Endothelial cell of umbilical vein (primary cell): ENCODE results near the gene KCNIP1. TPM values are rescaled to one million over a fixed set of nuclear protein-coding genes. Genes with fewer than 3 reads are reported as not detected.

Source experiments
- BruUV-seq: library from RNA; stranded (reverse); fragments of 400-500 nt; replicated peaks from 2 replicates; lab custom pipeline; 2021; lab: Mats Ljungman, UMichigan
- CTCF ChIA-PET: fragments of 300-600, 350-600 bp; sonication (Branson Sonifier 250); formaldehyde crosslinking; loops from one replicate; lab custom pipeline; 2021; ENCODE audit warnings: antibody characterized with exemption, inconsistent platforms; lab: Charles Lee
- POLR2A ChIA-PET: fragments of 300-600, 350-600 bp; sonication (Branson Sonifier 250); formaldehyde crosslinking; loops from one replicate; lab custom pipeline; 2021; ENCODE audit warnings: antibody characterized with exemption, inconsistent platforms; lab: Charles Lee
- DNase-seq: peaks from one replicate; pipeline ENCODE4 v3.0.0-alpha.2; 2011; ENCODE audit warnings: low read depth, low spot score
- FAIRE-seq: peaks from 2 replicates; lab custom pipeline; 2011; peaks lifted over from hg19 to GRCh38; lab: Jason Lieb, UNC
- H2AFZ ChIP-seq: 2 replicates; pipeline ENCODE4 v1.6.0; 2012; ENCODE audit warnings: low read depth, low read length, control low read depth, inconsistent platforms
- H3K27ac ChIP-seq: 2 replicates; pipeline ENCODE4 v1.5.1; 2011; ENCODE audit warnings: low read depth, mild to moderate bottlenecking, control low read depth, low read length, moderate library complexity; ENCODE audit not compliant: insufficient read depth
- H3K27me3 ChIP-seq, 2 experiments: 2 replicates each; pipeline versions ENCODE4 v1.6.0 to v1.6.1; 2011; ENCODE audit warnings: low read length in 2 of 2, mixed read lengths in 1 of 2; ENCODE audit not compliant: control insufficient read depth in 2 of 2, insufficient read depth in 2 of 2
- H3K36me3 ChIP-seq, 2 experiments: 2 replicates in 1 of 2; 3 replicates in 1 of 2; pipeline ENCODE4 v1.5.1; 2011; ENCODE audit warnings: low read length in 2 of 2, mild to moderate bottlenecking in 1 of 2, moderate library complexity in 1 of 2; ENCODE audit not compliant: control insufficient read depth in 2 of 2, insufficient read depth in 2 of 2; ENCODE audit errors: extremely low read depth in 1 of 2
- H3K4me1 ChIP-seq: 3 replicates; pipeline ENCODE4 v1.5.1; 2011; ENCODE audit warnings: mild to moderate bottlenecking, low read length; ENCODE audit not compliant: control insufficient read depth, insufficient read depth; ENCODE audit errors: extremely low read depth
- H3K4me2 ChIP-seq: 2 replicates; pipeline ENCODE4 v1.6.1; 2011; ENCODE audit warnings: low read length, control low read depth, mixed read lengths; ENCODE audit not compliant: insufficient read depth
- H3K4me3 ChIP-seq, 3 experiments: fragments of 200-600 bp in 1 of 3; sonication (generic), shearing (Covaris generic) in 1 of 3; replicated peaks in 1 of 3; 2 replicates each; pipeline ENCODE4 v1.5.1; 2011 to 2016; ENCODE audit warnings: control low read depth in 3 of 3, low read length in 3 of 3, mild to moderate bottlenecking in 2 of 3, inconsistent platforms in 1 of 3, low read depth in 1 of 3, moderate library complexity in 1 of 3; ENCODE audit not compliant: insufficient read depth in 1 of 3
- H3K79me2 ChIP-seq: 2 replicates; pipeline ENCODE4 v1.6.0; 2012; ENCODE audit warnings: low read length, inconsistent platforms; ENCODE audit not compliant: control insufficient read depth, insufficient read depth
- H3K9ac ChIP-seq: replicated peaks from 2 replicates; pipeline ENCODE3; 2011; ENCODE audit warnings: low read length, control low read depth; ENCODE audit not compliant: insufficient read depth; ENCODE audit errors: extremely low read depth
- H3K9me1 ChIP-seq: replicated peaks from 3 replicates; pipeline ENCODE4 v1.6.0; 2011; ENCODE audit warnings: mild to moderate bottlenecking, low read length; ENCODE audit not compliant: control insufficient read depth, insufficient read depth; ENCODE audit errors: extremely low read depth
- H3K9me3 ChIP-seq: replicated peaks from 2 replicates; pipeline ENCODE4 v1.5.1; 2012; ENCODE audit warnings: low read length, inconsistent platforms; ENCODE audit not compliant: control insufficient read depth, insufficient read depth
- H4K20me1 ChIP-seq: replicated peaks from 2 replicates; pipeline ENCODE3; 2011; ENCODE audit warnings: mild to moderate bottlenecking, low read length; ENCODE audit not compliant: control insufficient read depth, insufficient read depth; ENCODE audit errors: extremely low read depth
- CTCF ChIP-seq, 2 donors: IDR thresholded peaks; 1 replicate in 1 of 2; 2 replicates in 1 of 2; pipeline ENCODE4 v1.5.1; 2011; ENCODE audit warnings: low read length in 2 of 2, mild to moderate bottlenecking in 2 of 2, moderate library complexity in 2 of 2, control low read depth in 1 of 2, inconsistent platforms in 1 of 2, low read depth in 1 of 2; ENCODE audit not compliant: insufficient read depth in 1 of 2; ENCODE audit errors: extremely low read depth in 1 of 2
- EZH2 ChIP-seq: IDR thresholded peaks from 2 replicates; pipeline ENCODE4 v1.6.1; 2012; ENCODE audit warnings: borderline replicate concordance, low read depth, mild to moderate bottlenecking, moderate library complexity, low read length, inconsistent platforms; ENCODE audit not compliant: severe bottlenecking
- FOS ChIP-seq: IDR thresholded peaks from 2 replicates; pipeline ENCODE4 v1.6.1; 2011; ENCODE audit warnings: mild to moderate bottlenecking, low read length, moderate library complexity, borderline replicate concordance; ENCODE audit not compliant: insufficient read depth
- GATA2 ChIP-seq: IDR thresholded peaks from 2 replicates; pipeline ENCODE4 v1.7.0; 2011; ENCODE audit warnings: low read depth, mild to moderate bottlenecking, moderate library complexity, mixed read lengths, low read length; ENCODE audit not compliant: insufficient read length, insufficient read depth
- JUN ChIP-seq: IDR thresholded peaks from 2 replicates; pipeline ENCODE4 v1.6.1; 2011; ENCODE audit warnings: borderline replicate concordance, low read depth; ENCODE audit not compliant: insufficient read length, insufficient read depth
- MAX ChIP-seq: IDR thresholded peaks from 2 replicates; pipeline ENCODE4 v1.6.1; 2011; ENCODE audit not compliant: insufficient read depth, insufficient read length
- MYC ChIP-seq: IDR thresholded peaks from one replicate; pipeline ENCODE4 v1.6.1; 2011; ENCODE audit warnings: mild to moderate bottlenecking, low read depth, low read length
- POLR2A ChIP-seq: IDR thresholded peaks from 2 replicates; pipeline ENCODE4 v1.6.1; 2012; ENCODE audit warnings: low read depth, mild to moderate bottlenecking, control low read depth, low read length
- POLR2AphosphoS5 ChIP-seq: IDR thresholded peaks from 2 replicates; pipeline ENCODE4 v1.6.1; 2012; ENCODE audit warnings: low read depth, mild to moderate bottlenecking, control low read depth, low read length, moderate library complexity; ENCODE audit not compliant: insufficient read depth
- dilution Hi-C: fragments of 300-500 bp; cut with MboI; formaldehyde crosslinking; loops from one replicate; pipeline ENCODE4 v1.15.0; 2019; ENCODE audit warnings: low sequenced_read_pairs; ENCODE audit not compliant: extremely low pct_ligation_motif_present
- intact Hi-C: fragments of 100-400 bp; cut with micrococcal nuclease; formaldehyde crosslinking; loops from one replicate; pipeline ENCODE4 v1.10.0; 2022
- polyA plus RNA-seq, 4 experiments: library from polyadenylated mRNA; depleted of rRNA in 3 of 4; stranded (reverse) in 3 of 4; unstranded in 1 of 4; fragments of >200 nt; gene quantifications; 2 replicates each; pipeline versions ENCODE4 v1.2.1 to v1.2.3, GENCODE V29; 2011 to 2012; ENCODE audit warnings: missing spikeins in 1 of 4
- total RNA-seq: library from RNA; stranded (reverse); gene quantifications from 2 replicates; pipeline ENCODE4 v1.2.3, GENCODE V29; 2021

KCNIP1 gene
- total and polyA plus RNA-seq, 2 donors (not counting 3 experiments of a cell fraction or from before 2014, with no cell fraction given) = 0.15 TPM; not detected in 1

GRCh38 chr5:170625221-170626165 lies 121.7 kb downstream of the KCNIP1 start:
- Histone ChIP-seq H3K4me1 (no peaks in the 10 kb centered on the region), H3K79me2 (no peaks in the 10 kb centered on the region), H3K4me3 (no peak overlapping the region), H4K20me1 (no peaks in the 10 kb centered on the region), H3K27me3 (peaks cover 0 to 2% of the 10 kb centered on the region in 2 experiments), H3K9ac (no peak overlapping the region), H3K27ac (no peak overlapping the region), H2AFZ (no peak overlapping the region), H3K9me1 (no peaks in the 10 kb centered on the region), H3K9me3 (no peaks in the 10 kb centered on the region), H3K36me3 (no peaks in the 10 kb centered on the region), H3K4me2 (no peak overlapping the region)
- DNase-seq (no peak), FAIRE-seq (no peak)
- no peak for TF ChIP-seq GATA2
- TF ChIP-seq MYC = no peak
- no peak for TF ChIP-seq MAX
- no peak for TF ChIP-seq FOS
- TF ChIP-seq POLR2AphosphoS5 = no peak
- TF ChIP-seq POLR2A = no peak
- TF ChIP-seq CTCF (IDR thresholded peaks at IDR 0.05; ENCODE audit: extremely low read depth in 1 of 2, insufficient read depth in 1 of 2, low read depth in 1 of 2, low read length in 2 of 2) = no peak
- TF ChIP-seq EZH2 = no peak
- TF ChIP-seq JUN = no peak
- BruUV-seq = no TSS peak
- dilution Hi-C loops = no loop called here
- CTCF ChIA-PET = interaction anchor here (0.9 to 17.1 kb wide), 17 partner anchors 8 to 400 kb away, joined by 3 to 288 read pairs (median 5); no protein-coding TSS in a partner anchor
- intact Hi-C loops = no loop called here
- POLR2A ChIA-PET = no interaction called here
